T-helper 1 cell treated with Interleukin-12 subunit alpha and Interleukin-12 subunit beta and Interleukin-4 antibody, amounts not matched to agents 30 ng/mL and 1 ng/mL, for 36 hours (primary cell): ENCODE data around the gene IHH. TPM values are rescaled to one million over a fixed set of nuclear protein-coding genes. Genes with fewer than 3 reads are reported as not detected.

Experiments
- intact Hi-C: fragments of 100-400 bp; cut with micrococcal nuclease; formaldehyde crosslinking; loops from one replicate; pipeline ENCODE4 v1.15.1; 2024
- total RNA-seq: library from RNA; stranded (reverse); gene quantifications from 2 replicates; pipeline ENCODE4 v1.2.3, GENCODE V29; 2022

The IHH gene
- total RNA-seq, 1 donor from 2014 or later: not detected

DNA sequence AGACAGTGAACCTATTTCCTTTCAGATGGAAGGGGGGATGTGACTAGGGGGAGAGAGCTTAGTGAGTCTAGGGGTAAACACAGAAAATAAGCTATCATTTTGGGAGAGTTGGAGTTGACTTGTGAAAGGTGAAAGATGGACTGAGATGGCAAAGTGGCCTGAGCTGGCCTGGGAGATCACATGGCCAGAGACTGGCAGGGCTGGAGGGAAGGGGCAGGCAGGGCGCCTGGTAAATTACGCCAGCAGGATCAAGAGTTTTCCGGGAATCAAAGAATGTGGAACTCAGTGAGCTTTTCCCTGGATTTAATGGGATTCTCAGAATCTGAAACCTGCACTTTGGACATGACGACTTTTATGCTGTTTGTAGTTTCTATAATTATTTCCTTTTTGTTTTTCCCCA, 18.6 kb downstream of the IHH start:
- intact Hi-C loops: loop anchor here (5.0 kb wide), 1 partner anchor 265 kb away; the partner anchor contains the start of gene PTPRN

DNA sequence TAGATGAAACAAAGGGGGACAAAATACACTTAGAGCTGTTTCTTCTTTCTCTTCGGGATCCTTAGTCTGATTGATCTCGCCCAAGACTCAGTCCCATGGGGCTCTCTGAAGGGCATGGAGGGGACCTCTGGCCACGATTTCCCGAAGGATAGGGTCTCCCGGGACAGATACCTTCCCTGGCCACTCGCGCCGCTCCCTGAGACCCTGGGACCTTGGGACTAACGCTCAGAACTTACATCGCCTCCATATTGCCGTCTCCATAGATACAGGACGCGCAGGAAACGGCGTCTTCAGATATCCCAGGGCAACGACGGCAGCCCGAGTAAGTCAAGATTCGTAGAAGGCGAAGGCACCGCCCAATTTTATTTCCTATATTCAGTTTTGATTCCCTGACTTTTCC, 19.5 kb downstream of the IHH start, which contains the start of gene CFAP65:
Gene CFAP65 (minus strand): TSS at position 265 of the 400 bp plus-strand sequence. CDS start 2,468 bp downstream, outside the sequence.
- intact Hi-C loops: loop anchor here (5.0 kb wide), 1 partner anchor 266 kb away; the partner anchor contains the start of gene PTPRN

DNA sequence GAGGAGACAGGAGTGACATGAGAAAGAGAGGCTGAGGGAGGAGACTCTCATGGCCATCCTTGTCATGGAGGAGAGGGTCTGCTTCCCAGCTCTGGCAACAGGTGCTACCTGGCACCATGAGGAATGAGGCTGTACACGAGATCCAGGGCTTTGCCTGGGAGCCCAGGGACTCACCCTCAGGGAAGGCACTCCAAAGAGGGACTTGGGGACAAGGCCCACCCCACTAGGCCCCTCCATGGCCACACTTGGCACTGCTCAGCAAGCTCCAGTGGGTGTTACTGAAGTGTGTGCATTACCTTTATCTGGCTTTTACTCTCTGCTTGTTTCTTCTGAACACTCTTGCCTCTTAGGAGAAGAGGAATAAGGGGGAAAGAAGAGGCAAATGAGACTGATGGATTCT, 22.1 kb downstream of the IHH start:
- intact Hi-C loops: no loop called here

DNA sequence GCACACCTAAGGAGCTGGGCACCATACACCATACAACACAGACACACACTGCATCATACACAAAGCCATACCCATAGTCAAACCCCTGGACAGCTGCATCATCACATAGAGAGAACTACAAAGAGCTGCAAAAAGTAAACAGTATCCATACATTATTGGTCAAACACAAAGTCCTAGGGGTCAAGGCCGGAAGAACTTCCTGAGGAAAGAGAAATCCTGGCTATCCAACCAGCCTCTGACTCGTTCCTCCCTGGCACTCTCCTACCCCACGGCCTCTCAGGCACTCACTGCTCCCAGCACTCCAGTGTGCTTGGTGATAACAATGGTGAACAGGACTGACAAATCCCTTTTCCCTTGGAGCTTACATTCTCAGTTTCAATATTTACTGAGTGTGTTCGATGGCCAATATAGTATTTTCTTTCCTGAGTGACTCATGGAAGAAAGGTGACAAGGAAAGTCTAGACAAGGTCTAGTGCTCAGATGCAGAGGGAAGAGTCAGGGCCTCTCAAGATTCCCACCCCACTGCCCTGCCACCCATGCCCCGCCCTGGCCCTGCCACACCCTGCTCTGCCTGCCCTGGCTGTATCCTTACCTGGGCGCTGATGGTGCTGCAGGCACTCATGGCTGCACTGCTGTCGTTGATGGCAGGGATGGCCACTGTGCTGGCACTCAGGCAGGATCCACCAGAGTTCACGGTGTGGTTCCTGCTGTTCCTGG, 22.8 kb downstream of the IHH start:
- intact Hi-C loops: no loop called here

DNA sequence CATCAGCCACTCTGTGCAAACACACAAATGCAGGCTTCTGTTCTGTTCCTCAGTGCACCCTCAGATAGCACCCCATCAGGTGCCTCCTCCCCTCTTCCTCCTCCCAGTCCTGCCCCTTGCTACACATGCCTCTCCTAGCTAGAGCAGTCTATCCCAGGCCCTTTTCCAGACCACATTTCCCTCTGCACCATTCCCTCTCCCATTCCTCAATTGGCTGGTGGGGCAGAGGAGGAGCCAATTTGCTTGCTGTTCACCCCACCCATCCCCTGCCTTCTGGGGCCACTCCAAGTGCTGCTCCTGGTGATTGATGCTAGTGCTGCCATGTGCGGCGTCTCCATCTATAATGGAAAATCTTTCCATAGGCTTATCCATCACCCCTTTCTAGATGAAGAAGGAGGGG, 24.8 kb downstream of the IHH start:
- intact Hi-C loops: no loop called here

DNA sequence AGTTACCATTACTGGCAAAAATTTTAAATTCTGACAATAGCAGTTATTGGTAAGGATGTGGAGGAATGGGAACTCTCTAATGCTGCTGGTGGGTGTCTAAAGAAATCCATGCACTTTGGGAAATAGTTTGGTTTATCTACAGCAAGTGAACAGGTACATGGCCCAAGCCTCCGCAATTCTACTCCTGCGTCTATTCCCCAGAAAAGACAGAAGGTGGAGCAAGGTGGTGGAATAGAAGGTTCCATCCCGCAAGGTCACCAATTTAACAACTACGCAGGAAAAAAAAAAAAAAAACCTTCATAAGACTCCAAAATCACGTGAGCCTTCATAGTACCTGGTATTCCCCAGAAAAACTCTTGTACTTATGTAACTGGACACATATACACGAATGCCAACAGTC, 25.9 kb downstream of the IHH start:
- intact Hi-C loops: no loop called here

DNA sequence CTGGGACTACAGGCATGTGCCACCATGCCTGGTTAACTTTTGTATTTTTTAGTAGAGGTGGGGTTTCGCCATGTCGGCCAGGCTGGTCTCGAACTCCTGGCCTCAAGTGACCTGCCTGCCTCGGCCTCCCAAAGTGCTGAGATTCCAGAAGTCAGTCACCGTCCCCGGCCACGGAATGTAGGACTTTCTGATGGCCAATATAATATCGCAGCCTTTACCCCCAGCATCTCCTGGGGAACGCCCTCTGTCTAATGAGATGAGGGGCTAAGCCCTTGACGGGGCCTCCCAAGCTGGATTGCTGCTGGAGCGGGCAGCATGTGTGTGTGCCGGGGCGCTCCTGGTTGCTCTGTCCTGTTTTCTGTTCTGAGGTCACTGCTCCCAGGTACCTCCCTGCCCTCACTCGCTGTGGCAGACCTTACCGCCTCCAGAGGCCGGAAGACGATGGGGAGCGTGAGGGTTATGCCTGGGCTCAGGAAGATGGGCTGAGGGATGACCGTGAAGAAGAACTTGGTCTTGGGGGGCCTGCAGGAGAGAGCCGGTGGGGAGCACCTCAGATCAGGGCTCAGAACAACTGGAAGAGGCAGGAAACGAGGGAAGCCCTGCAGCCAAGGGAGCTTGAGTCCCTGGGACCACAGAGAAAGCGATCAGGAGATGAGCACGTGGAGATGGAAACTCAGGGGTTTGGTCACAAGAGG, 28.5 kb downstream of the IHH start:
- intact Hi-C loops: no loop called here

DNA sequence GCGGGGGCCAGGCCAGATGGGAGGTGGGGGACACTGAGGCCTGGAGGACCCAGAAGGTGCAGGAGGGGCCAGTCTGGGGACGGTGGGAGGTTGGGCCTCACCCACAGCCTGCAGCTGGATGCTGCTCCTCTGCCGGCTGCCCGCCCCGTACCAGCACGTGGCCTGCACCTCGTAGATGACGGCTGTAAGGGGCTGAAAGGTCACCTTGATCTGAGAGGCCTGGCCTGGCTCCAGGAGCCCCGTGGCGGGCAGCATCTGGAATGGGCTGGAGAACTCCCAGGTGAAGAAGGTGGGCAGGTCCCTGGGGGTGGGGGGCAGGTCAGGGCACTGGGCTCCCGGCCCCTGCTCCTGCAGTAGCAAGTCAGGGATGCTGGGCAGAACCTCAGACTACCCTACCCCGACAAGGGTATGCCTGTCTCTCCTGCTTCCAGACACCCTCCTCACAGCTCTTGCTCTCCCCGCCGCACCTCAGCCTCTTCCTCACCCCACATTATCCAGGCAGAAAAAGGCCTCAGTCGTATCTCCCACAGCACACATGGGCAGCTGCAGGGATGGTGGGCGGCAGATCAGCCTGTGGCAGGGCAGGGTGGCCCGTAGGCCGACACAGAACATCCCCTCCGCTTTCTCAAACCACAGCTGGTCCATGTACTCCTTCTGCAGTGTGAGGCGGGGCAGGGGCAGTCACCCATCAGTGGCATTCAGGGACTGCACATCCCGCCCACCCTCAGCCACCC, 29.5 kb downstream of the IHH start:
- intact Hi-C loops: no loop called here

DNA sequence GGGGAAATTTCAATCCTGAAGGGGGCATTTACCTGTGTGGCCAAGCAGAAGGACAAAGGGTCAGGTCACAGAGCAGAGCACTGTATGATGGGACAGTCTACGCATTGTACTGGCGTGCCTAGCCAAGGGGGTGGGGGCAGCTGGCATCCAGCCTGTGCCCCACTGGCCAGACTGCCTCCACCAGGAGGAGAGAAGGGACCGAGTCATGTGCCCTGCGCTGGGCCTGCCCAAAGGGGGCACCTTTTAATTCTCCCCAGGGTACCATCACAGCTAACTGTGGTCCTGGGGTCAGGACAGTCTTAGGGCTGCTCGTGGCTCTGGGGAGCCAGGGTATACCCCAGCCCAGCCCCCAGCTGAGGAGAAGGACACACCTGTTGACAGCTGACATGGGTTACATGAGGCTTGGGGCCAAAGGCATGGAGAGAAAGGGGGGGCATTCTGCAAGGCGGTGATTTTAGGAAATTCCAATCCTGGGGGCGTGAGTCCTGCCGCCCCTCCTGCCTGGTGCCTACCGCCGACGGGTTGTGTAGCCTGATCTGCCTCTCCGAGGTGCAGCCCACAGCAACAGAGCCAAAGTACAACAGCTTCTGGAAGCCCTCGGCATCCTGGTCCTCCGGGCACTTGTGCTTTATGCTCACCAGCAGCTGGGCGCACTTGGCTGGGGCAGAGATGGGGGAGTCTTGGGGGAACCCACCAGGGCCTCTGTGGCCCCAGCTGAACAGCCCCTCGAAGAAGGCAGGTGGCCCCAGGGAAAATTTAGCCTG, 30.4 kb downstream of the IHH start:
- intact Hi-C loops: no loop called here

DNA sequence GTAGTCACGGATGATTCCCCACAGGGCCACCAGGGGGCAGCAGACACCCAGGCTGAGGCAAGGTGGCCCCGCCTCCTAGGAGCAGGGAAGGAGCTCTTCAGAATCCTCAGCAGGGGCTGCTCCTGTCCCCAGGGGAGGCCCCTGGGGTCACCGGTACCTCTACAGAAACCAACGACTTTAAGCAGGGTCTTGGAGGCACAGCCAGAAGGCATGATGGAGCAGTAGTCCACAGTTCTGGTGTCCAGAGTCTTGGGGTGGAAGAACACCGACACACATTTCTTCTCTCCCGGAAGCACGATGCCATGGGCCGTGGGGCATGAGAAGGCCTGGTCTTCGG, 30.9 kb downstream of the IHH start:
- intact Hi-C loops: loop anchor here (1.0 kb wide), 3 partner anchors 28 to 126 kb away; no protein-coding TSS in a partner anchor

DNA sequence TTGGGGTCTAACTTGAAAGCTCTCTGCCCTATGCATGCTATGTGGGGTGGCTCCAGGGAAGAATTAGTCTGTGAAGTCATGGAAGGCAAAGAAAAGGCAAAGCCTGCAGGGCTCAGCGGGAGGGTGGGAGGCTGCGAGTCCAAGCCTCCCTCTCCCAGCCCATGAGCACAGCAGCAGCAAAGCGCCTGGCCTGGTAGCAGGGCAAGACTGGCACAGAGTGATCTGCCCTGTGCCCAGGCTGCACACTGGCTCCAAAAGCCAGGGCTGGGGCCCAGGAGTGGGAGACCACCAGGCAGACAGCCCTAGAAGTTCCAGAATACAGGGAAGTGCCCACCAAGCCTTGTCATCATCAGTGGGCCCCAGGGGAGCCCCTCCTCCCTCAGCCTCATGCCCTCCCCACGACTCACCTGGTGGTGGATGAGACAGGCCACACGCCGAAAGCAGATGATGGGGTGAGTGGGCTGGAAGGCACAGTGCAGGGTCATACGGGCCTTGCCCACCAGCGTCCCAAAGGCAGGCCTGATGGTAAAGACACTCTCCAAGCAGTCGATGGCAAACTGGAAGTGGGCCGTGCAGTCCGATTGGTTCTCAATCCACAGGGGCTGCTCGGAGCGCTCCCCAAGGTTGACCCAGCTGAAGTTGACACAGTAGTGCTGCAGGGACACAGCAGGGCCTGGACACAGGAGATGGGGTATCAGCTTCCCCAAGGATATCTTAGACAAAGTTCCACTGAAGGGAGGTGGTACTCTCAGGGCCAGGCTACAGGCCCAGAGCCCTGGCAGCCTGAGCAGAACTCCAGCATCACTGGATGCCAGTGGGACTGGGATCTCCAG, 31.5 kb downstream of the IHH start:
- intact Hi-C loops: loop anchor here (1.0 kb wide), 3 partner anchors 28 to 126 kb away; no protein-coding TSS in a partner anchor

DNA sequence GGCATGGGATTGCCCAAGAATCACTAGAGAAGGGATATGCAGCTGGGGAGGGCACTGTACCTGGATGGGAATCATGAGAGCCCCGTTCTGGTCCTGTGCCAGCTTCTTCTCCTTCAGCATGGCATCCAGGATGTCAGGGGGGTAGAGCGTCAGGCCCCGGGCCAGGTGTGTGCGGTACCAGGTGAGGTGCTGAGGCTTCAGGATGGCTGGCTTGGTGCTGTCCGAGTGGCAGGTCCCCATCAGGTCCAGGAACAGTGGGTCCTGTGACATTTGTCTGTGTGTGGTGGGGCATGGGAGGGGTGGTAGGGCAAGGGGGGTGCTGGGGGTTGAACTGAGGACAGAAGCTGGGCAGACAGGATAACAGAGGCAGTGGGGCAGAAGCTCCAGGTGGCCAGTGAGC, 32.6 kb downstream of the IHH start:
- intact Hi-C loops: no loop called here

DNA sequence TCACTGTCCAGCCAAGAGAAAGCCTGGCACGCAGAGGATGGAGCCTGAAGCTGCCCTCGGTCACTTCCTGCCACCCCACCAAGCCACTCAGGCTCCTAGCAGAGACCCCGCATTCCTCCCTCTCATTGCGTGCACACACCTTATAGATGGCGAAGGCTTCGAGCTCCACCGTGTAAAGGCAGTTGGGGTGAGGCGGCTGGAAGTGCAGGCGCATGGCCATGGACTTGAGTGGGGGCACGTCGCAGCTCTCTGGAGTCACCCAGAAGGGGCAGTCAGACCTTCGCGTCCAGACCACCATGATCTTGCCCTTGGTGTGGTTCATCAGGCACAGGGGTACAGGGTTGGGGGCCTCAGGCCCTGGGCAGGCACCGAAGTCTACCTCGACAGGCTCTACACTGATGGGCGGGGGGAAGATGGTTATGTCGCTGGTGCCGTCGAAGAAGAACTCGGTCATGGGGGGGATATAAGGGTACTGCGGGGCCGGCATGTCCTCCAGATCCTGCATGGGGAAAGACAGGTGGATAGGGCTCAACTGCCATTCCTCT, 33.1 kb downstream of the IHH start:
- intact Hi-C loops: no loop called here

DNA sequence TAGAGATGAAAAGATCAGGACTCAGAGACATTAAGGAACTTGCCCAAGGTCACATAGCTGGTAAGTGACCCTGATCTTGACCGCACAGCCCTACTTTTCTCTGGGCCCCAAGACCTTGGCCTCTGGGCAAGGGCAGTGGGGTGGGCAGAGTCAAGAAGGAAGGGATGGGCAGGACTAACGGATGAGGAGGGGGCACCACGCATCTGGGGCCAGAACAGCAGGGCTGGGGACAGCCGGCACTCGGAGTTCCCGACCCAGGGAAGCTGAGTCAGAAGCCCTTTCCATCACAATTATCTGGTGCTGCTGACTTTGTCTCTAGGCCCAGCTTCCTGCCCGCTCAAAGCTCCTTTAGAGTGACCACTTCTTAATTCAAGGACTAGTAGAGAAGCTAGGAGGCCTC, 33.8 kb downstream of the IHH start:
- intact Hi-C loops: no loop called here

DNA sequence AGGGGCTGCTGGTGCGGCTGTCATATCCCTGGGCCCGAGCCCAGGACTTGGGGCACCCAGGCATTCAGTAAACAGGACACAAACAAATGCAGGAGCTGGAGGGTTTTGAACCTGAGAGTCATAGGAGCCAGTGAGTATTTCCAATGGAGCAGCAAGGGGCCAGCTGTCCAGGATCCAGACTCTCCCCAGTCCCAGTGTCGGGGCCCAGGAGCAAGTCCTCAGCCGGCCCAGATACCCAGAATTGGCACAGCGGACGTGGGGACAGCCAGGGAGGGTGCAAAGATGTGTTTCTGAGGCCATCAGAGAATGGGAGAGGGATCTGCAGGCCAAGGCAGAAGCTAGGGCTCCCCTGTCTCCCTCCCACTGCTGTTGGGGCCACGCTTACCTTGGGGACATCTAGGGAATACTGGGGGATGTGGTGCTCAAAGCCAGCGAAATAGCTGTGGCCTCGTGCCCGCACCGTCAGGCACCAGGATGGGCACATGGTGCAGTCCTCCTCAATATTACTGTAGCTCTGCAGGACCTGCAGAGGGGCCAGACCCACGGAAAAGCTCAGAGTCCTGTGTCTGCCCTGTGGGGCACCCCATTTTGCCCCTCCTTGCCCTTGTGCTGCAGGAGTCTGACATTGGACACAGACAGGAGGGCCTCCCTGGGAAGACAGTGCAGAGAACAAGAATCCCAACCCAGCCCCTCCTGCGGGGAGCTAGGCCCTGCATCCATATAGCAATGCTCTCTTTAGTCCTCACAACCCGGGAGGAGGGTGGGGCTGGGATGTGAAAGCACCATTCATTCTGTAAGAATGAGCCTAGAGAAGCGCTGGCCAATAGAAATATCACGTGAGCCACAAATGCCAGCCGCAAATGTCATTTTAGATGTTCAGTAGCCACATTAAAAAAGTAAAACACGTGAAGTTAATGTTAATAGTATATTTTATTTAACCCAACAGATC, 34.8 kb downstream of the IHH start:
- intact Hi-C loops: no loop called here

DNA sequence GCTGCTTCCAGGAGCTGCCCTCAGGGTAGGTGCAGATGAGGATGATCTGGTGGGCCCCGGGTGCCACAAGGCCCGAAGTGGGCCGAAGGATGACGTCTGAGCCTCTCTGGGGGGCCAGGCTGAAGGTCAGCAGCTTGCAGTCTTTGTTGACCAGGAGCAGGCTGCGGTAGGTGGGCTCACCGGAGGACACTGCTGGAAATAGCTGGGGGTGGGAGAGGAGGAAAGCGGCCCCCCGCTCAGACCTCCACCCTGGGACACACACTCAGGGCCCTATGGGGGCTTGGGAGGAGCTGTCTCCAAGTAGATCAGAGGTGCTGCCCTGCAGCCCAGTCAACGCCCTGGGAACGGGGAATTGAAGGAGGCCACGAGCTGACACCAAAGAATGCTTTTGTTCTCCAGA, 36.7 kb downstream of the IHH start:
- intact Hi-C loops: no loop called here

DNA sequence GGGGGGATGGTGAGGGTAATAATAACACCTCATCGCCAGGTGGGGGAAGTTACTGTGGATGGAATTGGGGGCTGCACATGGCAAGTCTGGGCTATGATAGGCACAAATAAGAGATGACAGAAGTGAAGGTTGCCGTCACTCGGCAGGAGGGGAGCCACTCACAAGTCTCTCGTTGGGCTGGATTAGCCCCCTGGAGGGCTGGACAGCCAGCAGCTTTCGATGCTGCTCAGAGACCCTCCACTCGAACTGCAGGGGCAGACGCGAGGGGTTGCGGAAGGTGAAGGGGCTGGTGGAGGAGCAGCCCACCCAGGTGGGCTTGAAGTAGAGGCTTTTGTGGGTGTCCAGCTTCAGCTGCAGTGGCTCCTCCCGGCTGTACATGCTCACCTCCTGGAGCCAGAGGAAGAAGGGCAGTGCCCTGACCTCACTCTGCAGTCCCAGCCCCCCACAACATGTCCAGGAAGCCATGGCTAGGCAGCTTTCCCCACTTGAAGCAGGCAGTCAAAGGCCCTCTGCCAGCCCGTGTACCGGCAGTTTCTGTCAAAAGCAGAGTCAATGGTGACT, 37.6 kb downstream of the IHH start:
- intact Hi-C loops: no loop called here

DNA sequence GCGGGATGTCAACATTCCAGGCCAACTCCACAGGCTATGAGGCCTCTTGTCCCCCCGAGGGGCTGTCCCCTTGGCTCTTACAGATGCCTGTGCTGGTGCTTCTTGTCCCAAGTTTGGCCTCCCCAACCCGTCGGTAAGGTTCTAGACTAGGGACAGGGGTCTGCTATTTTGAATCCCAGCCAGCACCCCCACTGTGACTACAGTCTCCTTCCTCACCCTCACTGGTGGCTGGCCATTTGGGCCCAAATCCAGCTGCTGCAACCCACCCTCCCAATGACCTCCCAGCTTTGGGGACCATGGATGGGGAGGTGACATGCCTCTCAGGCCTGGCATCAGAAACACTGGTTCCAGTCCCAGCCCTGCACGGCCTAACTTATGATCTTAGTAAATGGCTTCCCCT, 38.1 kb downstream of the IHH start:
- intact Hi-C loops: no loop called here

DNA sequence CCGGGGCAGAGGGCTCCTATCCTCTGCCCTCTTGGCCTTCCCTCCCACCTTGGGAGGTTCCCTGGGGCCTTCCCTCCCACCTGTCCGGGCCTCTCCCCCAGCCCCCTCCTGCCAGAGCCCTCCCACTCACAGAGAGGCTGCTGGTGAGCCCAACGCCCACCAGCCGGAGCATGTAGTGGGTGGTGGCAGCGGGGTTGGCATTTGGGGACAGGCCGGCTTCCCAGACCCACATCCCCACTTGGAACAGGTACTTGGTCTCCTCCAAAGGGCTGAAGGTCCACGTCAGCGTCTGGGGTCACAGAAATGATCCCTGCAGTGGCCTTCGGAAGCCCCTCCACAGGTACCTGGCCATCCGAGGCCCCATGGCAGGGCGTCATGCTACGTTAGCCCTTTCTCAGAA, 38.7 kb downstream of the IHH start:
- intact Hi-C loops: no loop called here
